ENCODE measurements around the gene DHX8.

Gene DHX8

DNA sequence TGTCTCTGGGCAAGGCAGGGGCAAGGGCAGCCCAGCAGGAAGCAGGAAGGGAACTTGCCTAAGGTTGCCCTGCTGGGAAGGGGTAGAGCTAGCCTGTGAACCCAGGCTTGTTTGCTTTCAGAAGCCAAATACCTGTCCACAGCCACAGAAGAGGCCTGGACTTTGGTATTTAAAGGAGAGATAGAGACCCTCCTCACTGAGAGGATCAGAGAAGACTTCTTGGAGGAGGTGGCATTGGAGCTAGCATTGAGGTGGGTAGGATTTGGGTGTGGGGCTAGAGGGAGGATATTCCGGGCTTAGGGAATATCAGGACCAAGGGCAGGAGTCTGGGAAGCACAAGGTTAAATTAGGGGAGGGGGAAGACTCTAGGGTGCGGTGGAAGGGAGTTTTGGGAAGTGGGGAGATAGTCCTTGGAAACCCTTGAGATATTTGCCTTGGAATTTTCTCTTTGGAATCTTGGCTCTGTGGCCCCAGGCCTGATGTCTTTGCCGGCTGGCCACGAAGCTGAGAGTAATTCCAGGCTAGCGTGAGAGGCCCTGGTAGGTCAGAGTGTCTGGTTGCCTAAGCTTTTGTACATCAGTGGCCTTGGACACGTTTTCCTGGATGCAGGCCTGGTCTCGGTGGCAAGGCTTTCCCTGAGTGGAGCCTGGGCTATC is 75.5 kb downstream of the DHX8 start:
- in situ Hi-C loops (cut with HindIII; ENCODE audit: low pct_ligation_motif_present, low sequenced_read_pairs): no loop called here
- TF ChIP-seq, protein P1, sequence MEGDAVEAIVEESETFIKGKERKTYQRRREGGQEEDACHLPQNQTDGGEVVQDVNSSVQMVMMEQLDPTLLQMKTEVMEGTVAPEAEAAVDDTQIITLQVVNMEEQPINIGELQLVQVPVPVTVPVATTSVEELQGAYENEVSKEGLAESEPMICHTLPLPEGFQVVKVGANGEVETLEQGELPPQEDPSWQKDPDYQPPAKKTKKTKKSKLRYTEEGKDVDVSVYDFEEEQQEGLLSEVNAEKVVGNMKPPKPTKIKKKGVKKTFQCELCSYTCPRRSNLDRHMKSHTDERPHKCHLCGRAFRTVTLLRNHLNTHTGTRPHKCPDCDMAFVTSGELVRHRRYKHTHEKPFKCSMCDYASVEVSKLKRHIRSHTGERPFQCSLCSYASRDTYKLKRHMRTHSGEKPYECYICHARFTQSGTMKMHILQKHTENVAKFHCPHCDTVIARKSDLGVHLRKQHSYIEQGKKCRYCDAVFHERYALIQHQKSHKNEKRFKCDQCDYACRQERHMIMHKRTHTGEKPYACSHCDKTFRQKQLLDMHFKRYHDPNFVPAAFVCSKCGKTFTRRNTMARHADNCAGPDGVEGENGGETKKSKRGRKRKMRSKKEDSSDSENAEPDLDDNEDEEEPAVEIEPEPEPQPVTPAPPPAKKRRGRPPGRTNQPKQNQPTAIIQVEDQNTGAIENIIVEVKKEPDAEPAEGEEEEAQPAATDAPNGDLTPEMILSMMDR (IDR thresholded peaks at IDR 0.05; ENCODE audit: low read depth, low read length, missing control alignments): no peak
- H3K27ac ChIP-seq: no peak overlapping the region

DNA sequence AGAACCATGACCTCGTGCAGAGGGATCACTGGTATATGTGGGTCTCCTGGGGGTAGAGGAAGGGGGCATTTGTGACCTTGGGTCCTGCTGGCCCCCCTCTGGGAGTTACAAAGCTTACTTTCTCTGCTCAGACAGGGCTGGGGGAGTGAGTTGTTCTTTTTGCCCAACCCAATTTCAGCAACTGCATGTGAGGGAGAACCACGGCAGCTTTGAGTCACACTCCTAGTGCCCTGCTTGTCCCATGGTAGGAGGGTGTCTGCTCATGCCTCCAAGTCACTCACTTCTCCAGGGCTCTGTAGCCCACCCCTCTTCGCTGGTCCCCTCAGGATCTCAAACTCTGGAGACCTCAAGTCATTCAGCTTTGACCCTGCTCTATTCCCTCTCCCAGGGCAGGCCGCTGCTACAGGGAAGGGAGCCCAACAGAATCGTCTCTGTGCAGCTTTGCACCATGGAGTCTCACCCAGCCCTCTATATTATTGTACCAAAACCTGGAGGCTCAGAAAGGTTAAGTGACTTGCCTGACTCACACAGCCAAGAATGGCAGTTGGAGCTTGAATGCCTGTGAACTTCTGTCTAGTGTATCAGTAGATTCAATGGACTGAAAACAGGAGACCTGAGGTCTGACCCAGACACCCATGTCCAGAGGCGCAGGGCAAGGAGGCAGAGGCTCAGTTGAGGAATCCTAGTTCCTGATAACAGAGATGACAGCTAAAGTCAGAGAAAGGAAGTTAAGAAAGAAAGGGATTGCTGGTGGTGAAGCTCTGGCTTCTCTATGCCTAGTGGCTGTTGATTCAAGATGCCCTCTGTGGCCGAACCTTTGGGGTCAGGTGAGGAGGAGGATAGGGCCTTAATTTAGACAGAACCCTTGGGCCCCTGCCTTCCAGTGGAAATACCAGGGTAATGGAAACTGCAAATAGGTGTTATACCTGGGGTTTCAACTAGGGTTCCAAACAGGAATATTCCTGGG is 77.0 kb downstream of the DHX8 start:
- Histone ChIP-seq H3K4me3 (ENCODE audit: low read depth, low read length) (no peak overlapping the region), H3K27ac (no peak overlapping the region), H3K27me3 (replicated peaks) (peaks cover 2% of the 10 kb centered on the region), H3K36me3 (replicated peaks) (no peaks in the 10 kb centered on the region)
- TF ChIP-seq, protein P1 (IDR thresholded peaks at IDR 0.05; ENCODE audit: low read depth, low read length, missing control alignments): no peak
- in situ Hi-C loops (cut with HindIII; ENCODE audit: low pct_ligation_motif_present, low sequenced_read_pairs): no loop called here
- no peak for DNase-seq

More for the DNA sequence above, 75.5 kb downstream of the DHX8 start:
- Histone ChIP-seq H3K4me3 (ENCODE audit: low read depth, low read length) (no peak overlapping the region), H3K36me3 (replicated peaks) (no peaks in the 10 kb centered on the region), H3K27me3 (replicated peaks) (peaks cover 2% of the 10 kb centered on the region)
- DNase-seq: no peak

DNA sequence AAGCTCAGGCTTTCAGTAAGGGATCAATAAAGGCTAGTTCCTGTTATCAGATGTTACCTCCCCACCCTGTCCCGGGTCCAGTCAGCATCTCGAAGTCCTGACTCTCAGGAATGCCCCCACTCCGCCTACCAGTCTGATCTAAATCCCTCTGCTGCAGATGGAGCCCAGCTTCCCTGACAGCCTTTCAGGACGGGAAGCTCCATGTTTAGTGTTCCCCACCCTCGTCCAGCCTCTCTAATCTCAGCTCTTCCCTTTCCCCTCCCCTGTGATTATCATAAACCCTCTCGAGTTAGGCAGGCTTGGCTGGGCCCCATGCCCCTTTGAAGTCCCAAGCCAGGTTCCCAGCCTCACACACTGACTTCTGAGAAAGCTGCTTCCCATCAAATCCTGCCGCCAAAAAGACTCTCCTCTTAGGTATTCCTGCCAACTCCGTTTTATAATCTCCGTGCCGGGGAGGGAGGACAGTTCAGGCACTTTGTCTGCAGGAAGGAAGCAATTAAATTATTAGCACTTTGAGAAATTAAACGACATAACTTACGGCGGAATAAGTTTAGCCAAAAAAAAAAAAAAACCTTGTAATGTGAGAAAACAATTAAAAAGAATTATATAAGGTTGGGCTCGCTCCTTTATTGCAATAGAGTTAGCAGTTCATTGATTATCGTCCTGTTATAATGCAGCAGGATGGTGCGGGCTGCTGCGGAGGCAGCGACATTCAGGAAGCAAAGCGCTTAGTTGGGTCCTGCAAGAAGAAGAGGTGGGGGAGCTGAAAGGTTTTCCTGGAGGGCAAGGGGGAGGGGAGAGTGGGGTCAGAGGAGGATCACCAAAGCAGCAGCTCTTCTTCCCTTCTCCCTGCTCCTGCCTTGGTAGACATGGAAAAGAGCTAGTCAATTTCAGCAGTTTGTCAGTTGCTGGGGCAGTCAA is 79.2 kb downstream of the DHX8 start:
- TF ChIP-seq, protein P1 (IDR thresholded peaks at IDR 0.05; ENCODE audit: low read depth, low read length, missing control alignments): no peak
- peaks cover 2% of the 10 kb centered on the region for H3K27me3 ChIP-seq (replicated peaks)
- H3K36me3 ChIP-seq (replicated peaks): no peaks in the 10 kb centered on the region
- no peak overlapping the region for H3K27ac ChIP-seq
- no peak for DNase-seq
- no peak overlapping the region for H3K4me3 ChIP-seq (ENCODE audit: low read depth, low read length)
- in situ Hi-C loops (cut with HindIII; ENCODE audit: low pct_ligation_motif_present, low sequenced_read_pairs): no loop called here

DNA sequence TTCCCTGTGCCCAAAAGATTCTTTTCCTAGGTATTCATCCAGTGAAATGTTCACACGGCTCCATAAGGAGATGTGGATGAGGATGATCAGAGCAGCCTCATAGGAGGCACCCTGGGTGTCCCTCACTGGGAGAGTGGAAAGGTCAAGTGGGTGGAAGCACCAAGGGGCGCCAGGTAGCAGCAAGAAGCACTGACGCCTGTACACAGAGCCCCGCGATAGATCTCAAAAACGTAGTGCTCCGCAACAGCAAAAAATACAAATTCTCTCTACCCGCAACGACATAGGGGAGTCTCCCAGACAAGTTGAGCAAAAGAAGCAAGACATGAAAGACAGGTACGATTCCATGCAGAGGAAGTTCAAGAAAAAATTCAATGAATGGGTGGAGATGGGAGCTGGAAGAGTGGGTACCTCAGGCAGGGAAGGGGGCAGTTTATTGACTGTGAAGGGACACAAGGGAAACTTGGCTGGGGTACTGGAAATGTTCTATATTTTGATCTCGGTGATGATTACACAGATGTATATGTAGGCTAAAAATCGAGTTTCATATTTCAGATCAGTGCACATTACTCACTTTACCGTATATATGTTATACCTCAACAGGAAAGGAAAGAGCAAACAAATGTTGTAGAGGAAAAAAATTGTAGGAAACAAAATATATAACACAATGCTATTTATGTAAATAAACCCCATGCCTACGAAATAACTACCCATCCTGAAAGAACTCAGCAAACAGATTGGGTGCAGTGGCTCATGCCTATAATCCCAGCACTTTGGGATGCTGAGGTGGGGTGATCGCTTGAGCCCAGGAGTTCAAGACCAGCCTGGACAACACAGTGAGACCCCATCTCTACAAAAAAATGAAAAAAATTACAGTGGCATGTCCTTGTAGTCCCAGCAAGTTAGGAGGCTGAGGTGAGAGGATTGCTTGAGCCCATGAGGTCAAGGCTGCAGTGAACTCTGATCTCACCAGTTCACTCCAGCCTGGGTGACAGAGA is 80.1 kb downstream of the DHX8 start:
- H3K36me3 ChIP-seq (replicated peaks): no peaks in the 10 kb centered on the region
- no peak for DNase-seq
- peaks cover 2% of the 10 kb centered on the region for H3K27me3 ChIP-seq (replicated peaks)
- in situ Hi-C loops (cut with HindIII; ENCODE audit: low pct_ligation_motif_present, low sequenced_read_pairs): no loop called here
- H3K4me3 ChIP-seq (ENCODE audit: low read depth, low read length): no peak overlapping the region
- TF ChIP-seq, protein P1 (IDR thresholded peaks at IDR 0.05; ENCODE audit: low read depth, low read length, missing control alignments): no peak
- H3K27ac ChIP-seq: no peak overlapping the region
